Neural crest cell (in vitro differentiated cells): ENCODE data around the gene ARHGDIG. TPM values are rescaled to one million over a fixed set of nuclear protein-coding genes. Genes with fewer than 3 reads are reported as not detected.

Source experiments
- DNase-seq: peaks from one replicate; pipeline ENCODE4 v3.0.0; 2021; ENCODE audit warnings: low read depth, mixed read lengths, low spot score
- H3K27ac Mint-ChIP-seq: one replicate; pipeline ENCODE4 v1.8.0; 2021; ENCODE audit warnings: mild to moderate bottlenecking, mixed read lengths; ENCODE audit not compliant: unreplicated experiment
- H3K27me3 Mint-ChIP-seq: 2 replicates; pipeline ENCODE4 v1.8.0; 2021; ENCODE audit warnings: low read depth, mild to moderate bottlenecking, mixed read lengths
- H3K36me3 Mint-ChIP-seq: 2 replicates; pipeline ENCODE4 v1.8.0; 2021; ENCODE audit warnings: low read depth, mild to moderate bottlenecking, mixed read lengths
- H3K4me1 Mint-ChIP-seq: 2 replicates; pipeline ENCODE4 v1.8.0; 2021; ENCODE audit warnings: mixed read lengths
- H3K4me3 Mint-ChIP-seq: one replicate; pipeline ENCODE4 v1.8.0; 2021; ENCODE audit warnings: mild to moderate bottlenecking, mixed read lengths
- H3K9me3 Mint-ChIP-seq: 2 replicates; pipeline ENCODE4 v1.8.0; 2021; ENCODE audit warnings: mixed read lengths
- CTCF ChIP-seq: fragments of 200-600 bp; sonication (generic); conservative IDR thresholded peaks from 2 replicates; pipeline ENCODE4 v1.5.0; 2021; ENCODE audit warnings: antibody characterized with exemption, mild to moderate bottlenecking
- total RNA-seq: library from RNA; stranded (reverse); gene quantifications from 2 replicates; pipeline ENCODE4 v1.2.1, GENCODE V29; 2021

ARHGDIG gene
- total RNA-seq, 1 donor from 2014 or later, result 3.0 TPM

GRCh38 chr16:301235-301634 is 20.8 kb downstream of the ARHGDIG start:
- TF ChIP-seq CTCF, result no peak
- Mint-ChIP-seq H3K4me3 (no peak overlapping the region), H3K27ac (no peak overlapping the region), H3K9me3 (no peaks in the 10 kb centered on the region), H3K4me1 (no peaks in the 10 kb centered on the region), H3K27me3 (no peaks in the 10 kb centered on the region), H3K36me3 (peaks cover 5% of the 10 kb centered on the region)
- DNase-seq, result no peak

- Mint-ChIP-seq H3K36me3 (peaks cover 5% of the 10 kb centered on the region), H3K27me3 (no peaks in the 10 kb centered on the region)
Measured at GRCh38 chr16:301950-302349, 21.6 kb downstream of the ARHGDIG start.

GRCh38 chr16:303760-304505 is 23.5 kb downstream of the ARHGDIG start:
- no peaks in the 10 kb centered on the region for H3K9me3 Mint-ChIP-seq

More at GRCh38 chr16:301950-302349, 21.6 kb downstream of the ARHGDIG start:
- Mint-ChIP-seq H3K9me3 (no peaks in the 10 kb centered on the region), H3K4me3 (no peak overlapping the region), H3K27ac (no peak overlapping the region), H3K4me1 (no peaks in the 10 kb centered on the region)
- DNase-seq, result no peak
- TF ChIP-seq CTCF, result no peak

GRCh38 chr16:305916-306626 is 25.7 kb downstream of the ARHGDIG start:
- Mint-ChIP-seq H3K27ac (peak overlapping the region; percentile 88), H3K9me3 (no peaks in the 10 kb centered on the region), H3K27me3 (no peaks in the 10 kb centered on the region), H3K36me3 (peaks cover 5% of the 10 kb centered on the region), H3K4me1 (no peaks in the 10 kb centered on the region), H3K4me3 (no peak overlapping the region)
- TF ChIP-seq CTCF, result no peak
- no peak for DNase-seq

More at GRCh38 chr16:303760-304505, 23.5 kb downstream of the ARHGDIG start:
- Mint-ChIP-seq H3K4me1 (no peaks in the 10 kb centered on the region), H3K36me3 (peaks cover 5% of the 10 kb centered on the region), H3K27me3 (no peaks in the 10 kb centered on the region), H3K27ac (peak overlapping the region; percentile 62), H3K4me3 (no peak overlapping the region)
- peak; percentile 16 for TF ChIP-seq CTCF
- DNase-seq, result no peak

GRCh38 chr16:306911-307370 is 26.6 kb downstream of the ARHGDIG start:
- H3K27me3 Mint-ChIP-seq, result no peaks in the 10 kb centered on the region
- no peak overlapping the region for H3K4me3 Mint-ChIP-seq
- no peaks in the 10 kb centered on the region for H3K4me1 Mint-ChIP-seq
- H3K36me3 Mint-ChIP-seq, result peaks cover 5% of the 10 kb centered on the region
- no peaks in the 10 kb centered on the region for H3K9me3 Mint-ChIP-seq
- no peak for DNase-seq
- TF ChIP-seq CTCF, result no peak
- no peak overlapping the region for H3K27ac Mint-ChIP-seq
